HG03060 (cell line): ENCODE measurements around the gene OR5K1.
A peak's percentile ranks its signal among the peaks of the same experiment; 100 is the strongest.

Source experiments
- ATAC-seq: cut with Tn5 transposase; IDR thresholded peaks from one replicate; pipeline ENCODE4 v1.9.1; 2021; ENCODE audit warnings: low read depth, moderate number of reproducible peaks; ENCODE audit not compliant: unreplicated experiment

The OR5K1 gene

DNA sequence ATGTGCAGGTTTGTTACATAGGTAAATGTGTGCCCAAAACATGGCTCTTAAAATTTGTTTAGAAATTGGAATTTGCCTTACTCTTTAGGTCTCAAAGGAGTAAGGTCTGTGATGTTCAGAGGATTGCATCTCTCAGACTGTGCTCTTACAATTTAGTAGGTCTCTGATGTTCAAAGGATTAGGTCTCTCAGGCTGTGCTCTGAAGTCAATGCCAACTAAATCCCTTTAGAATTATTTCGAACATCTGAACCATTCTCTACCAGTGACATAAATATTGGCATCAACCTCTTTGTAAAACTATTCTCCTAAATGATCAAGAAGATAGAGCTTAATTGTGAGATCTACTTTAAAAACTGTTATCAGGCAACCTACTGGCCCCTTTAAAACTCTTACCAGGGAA lies at the start of gene OR5K1:
Gene OR5K1 (plus strand): TSS at position 301 of the 400 bp plus-strand sequence. CDS start 6,376 bp downstream, outside the sequence.
- ATAC-seq, result no peak

GRCh38 chr3:98432575-98432974 lies 30.4 kb upstream of the OR5K1 start:
- no peak for ATAC-seq

DNA sequence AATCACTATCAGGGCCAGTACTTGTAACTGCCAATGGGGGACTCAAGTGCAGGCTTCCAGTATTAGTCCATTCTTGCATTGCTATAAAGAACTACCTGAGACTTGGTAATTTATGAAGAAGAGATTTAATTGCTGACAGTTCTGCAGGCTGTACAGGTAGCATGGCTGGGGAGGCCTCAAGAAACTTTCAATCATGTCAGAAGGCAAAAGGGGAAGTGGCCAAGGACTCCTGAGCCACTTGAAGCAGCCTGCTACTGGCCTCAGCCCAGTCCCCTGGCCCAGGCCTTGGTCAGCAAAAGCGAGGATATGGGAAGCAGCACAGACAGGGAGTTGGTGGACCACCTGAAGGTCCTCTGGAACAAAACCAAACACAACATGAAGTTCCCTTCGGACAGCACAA lies 29.2 kb upstream of the OR5K1 start:
- no peak for ATAC-seq

DNA sequence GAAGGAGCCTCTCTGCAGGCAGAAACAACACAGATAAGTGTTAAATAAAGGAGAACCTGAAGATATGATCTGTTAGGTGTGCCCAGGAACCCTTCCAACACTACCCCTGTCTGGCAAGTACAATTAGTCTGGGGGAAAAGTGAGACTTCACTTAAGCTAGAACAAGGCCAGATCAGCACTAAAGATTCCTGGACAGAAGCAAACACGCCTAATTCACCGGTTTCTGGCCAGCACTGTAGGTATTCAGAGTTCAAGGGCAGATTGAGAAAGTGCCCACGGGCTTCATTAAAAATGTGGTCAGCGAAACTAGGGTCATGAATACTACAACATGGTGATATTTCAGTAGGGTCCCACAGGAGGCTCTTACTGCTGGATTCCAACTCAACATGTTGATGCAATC lies 28.6 kb upstream of the OR5K1 start:
- ATAC-seq, result no peak

DNA sequence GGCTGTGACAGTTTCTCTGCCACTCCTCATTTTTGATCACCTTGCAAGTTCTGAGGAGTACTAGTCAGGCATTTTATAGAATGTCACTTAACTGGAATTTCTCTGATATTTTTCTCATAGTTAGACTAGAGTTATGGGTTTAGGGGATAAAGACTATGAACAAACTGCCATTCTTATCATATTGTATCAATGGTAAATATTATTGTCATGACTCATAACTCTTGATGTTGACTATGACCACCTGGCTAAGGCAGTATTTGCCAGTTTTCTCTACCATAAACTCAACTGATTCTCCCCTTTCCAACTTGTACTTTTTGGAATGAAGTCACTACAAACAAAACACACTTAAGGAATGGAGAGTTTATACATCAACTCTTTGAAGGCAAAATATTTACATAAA lies 22.7 kb upstream of the OR5K1 start:
- no peak for ATAC-seq

GRCh38 chr3:98445949-98446406 lies 17.0 kb upstream of the OR5K1 start:
- ATAC-seq, result peak; percentile 94

GRCh38 chr3:98449606-98450193 lies 13.3 kb upstream of the OR5K1 start:
- ATAC-seq, result no peak

DNA sequence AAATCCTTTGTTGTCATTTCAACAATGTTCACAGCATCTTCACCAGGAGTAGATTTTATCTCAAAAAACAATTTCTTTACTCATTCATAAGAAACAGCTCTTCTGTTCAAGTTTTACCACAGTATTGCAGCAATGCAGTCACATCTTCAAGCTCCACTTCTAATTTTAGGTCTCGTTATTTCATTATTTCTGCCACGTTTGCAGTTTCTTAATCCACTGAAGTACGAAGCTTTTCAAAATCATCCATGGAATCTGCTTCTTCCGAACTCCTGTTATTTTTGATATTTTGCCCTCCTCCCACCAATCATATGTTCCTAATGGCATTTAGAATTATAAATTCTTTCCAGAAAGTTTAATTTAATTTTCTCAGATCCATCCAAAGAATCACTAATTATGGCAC lies 12.6 kb upstream of the OR5K1 start:
- no peak for ATAC-seq

GRCh38 chr3:98453827-98454226 lies 9.2 kb upstream of the OR5K1 start:
- no peak for ATAC-seq

DNA sequence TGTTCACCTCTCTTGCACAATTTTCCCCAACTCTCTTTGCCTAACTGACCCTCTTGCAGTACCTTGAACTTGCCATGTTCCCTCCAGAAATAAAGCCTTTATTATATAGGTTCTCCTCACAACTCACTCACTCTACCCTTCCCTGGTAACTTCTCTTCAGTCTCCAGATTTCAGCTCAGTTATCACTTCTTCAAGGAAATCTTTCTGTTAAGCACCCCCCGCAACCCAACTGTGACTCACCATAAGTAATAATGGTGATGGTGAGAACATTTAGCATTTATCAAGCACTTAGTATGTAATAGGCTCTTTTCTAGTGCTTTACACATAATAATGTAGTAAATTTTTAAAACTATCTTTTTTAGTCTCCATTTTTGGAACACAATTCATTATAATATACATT lies 8.1 kb upstream of the OR5K1 start:
- no peak for ATAC-seq

DNA sequence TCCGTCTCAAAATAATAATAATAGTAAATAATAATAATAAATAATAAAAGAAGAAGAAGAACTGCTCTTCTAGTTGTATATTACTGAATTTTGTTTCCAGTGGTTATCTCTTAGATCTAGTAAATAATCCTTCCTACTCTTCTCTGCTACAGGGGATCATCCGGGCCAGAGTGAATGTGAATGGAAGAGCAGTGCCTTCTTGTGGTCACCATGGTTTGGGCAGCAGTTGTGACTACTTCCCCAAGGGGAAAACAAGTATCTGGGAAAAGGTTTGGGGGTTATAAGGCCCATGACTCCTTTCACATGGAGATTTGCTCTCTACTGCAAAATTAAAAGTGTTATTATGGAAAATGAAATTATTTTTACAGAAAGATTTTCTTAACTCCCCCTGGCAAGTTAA lies 5.5 kb upstream of the OR5K1 start:
- no peak for ATAC-seq

- no peak for ATAC-seq
These were observed 2.8 kb upstream of the OR5K1 start for GRCh38 chr3:98460220-98460619.

- no peak for ATAC-seq
These were observed 19.9 kb downstream of the OR5K1 start for GRCh38 chr3:98482717-98483482.

GRCh38 chr3:98483626-98484025 lies 20.6 kb downstream of the OR5K1 start:
- ATAC-seq, result no peak

GRCh38 chr3:98497381-98497780 lies 34.4 kb downstream of the OR5K1 start, which contains the start of gene OR5K2:
OR5K2 (plus strand) TSS chr3:98497681; CDS start chr3:98497681, 0 bp downstream.
- no peak for ATAC-seq

GRCh38 chr3:98500019-98500418 lies 37.0 kb downstream of the OR5K1 start:
- ATAC-seq, result no peak

DNA sequence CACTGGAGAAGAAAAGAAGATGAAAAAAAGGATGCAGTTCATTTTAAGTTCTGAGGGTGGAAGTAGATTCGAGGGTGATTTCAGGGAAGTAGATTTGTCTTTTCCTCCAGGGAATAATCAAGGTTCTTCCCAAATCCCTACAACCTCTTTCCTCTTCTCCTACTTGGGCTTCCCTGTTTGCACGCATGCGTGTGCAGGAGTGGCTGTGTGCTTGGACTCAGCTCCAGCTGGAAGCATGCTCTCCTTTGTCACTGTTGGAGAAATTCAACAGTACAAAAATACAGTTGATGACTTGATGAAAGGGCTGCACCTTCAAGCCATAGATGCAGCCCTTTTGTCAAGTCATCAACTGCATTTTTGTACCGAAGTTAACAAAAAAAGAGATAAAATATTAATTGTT lies 38.3 kb downstream of the OR5K1 start:
- ATAC-seq, result no peak

DNA sequence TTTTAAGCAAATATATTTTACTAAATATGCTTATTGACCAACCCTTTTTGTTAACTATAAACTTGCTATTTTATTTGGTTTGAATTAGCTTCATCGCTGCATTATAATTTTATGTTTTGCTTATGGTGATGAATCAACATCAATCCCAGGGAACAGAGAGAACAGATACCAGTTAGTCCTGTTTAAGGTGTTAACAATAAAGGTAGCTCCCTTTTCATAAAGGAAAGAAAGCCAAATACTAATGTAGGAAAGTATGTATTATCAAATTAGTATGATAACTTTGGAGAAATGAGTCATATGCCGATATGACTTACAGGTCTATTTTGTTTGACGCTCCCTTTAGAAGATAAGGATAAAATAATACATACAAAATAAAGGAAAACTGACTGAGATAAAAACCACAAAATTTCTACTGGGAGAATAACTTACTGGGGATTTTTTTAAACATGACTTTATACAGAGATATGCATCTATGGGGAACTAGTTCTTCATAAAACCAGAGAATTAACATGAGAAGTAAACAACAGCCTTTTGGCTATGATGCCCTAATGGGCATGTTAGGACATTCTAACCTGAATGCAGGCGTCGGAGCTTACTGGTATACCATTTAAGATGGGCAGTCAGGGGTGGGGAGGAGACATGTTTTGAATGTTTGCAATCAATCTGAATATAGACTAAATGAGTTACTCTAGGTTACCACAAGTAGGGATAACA lies 39.0 kb downstream of the OR5K1 start:
- ATAC-seq, result no peak

DNA sequence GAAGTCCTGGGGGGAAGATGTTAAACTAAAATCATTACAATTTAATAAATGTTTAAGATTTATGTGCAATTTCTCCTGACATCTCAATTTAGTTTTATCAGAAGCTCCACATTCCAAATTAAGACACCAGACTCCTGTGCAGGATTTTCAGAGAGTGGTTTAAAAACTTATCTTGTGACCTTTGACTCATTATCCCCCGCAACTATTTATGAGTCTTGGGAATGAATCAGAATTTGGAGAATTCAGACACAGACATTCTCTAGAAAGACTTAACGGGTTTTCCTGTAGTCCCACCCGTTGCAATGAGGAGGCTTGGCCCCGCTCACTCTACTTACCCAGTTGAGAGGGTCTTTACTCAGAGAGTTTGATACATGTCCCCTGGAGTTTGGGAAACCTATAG lies 41.5 kb downstream of the OR5K1 start:
- no peak for ATAC-seq

DNA sequence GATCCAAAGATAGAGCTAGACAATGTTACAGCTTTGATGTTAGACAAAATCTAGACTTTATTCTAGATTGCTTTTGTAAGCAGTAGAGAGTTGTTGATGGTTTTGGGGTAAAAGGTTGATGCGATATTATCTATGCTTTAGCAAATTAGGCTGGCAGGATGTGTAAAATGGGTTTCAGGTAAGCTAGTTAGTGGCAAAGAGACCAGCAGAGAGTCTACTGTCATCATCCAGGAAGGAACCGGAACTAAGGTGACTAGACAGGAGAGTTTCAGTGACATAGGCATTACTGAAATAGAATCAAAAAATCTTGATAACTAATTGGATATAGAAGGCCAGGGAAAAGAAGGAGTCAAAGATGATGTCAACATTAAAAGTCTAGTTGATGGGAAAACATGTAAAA lies 45.6 kb downstream of the OR5K1 start:
- no peak for ATAC-seq

- ATAC-seq, result no peak
These were observed 49.6 kb downstream of the OR5K1 start for GRCh38 chr3:98512576-98512975.
